HCT116 (cell line): ENCODE results near the gene PCAT7.

Experiments
- CBX3 ChIP-seq: IDR thresholded peaks from 2 replicates; pipeline ENCODE4 v1.6.1; 2012; ENCODE audit warnings: low read depth
- CTCF ChIP-seq, 3 experiments: fragments of 200-600 bp in 1 of 3; sonication (generic) in 1 of 3; IDR thresholded peaks in 2 of 3; conservative IDR thresholded peaks in 1 of 3; 2 replicates each; pipeline ENCODE4 v1.5.1; 2012 to 2017; ENCODE audit warnings: low read depth in 2 of 3, low read length in 2 of 3, antibody characterized with exemption in 1 of 3, borderline replicate concordance in 1 of 3, control low read depth in 1 of 3, mild to moderate bottlenecking in 1 of 3, mixed read lengths in 1 of 3, mixed run types in 1 of 3, moderate library complexity in 1 of 3; ENCODE audit not compliant: insufficient read depth in 1 of 3
- ELF1 ChIP-seq: IDR thresholded peaks from 2 replicates; pipeline ENCODE4 v1.6.1; 2012; ENCODE audit warnings: low read depth, borderline replicate concordance
- EZH2 ChIP-seq: fragments of 200-600 bp; sonication (generic); IDR thresholded peaks from 2 replicates; pipeline ENCODE4 v1.6.1; 2017; ENCODE audit warnings: antibody characterized with exemption, mixed run types
- EZH2phosphoT487 ChIP-seq: fragments of 200-600 bp; IDR thresholded peaks from 2 replicates; pipeline ENCODE4 v1.6.1; 2018; ENCODE audit warnings: antibody characterized with exemption, borderline replicate concordance
- POLR2A ChIP-seq: IDR thresholded peaks from 2 replicates; pipeline ENCODE4 v1.7.0; 2011; ENCODE audit warnings: borderline replicate concordance; ENCODE audit not compliant: insufficient read depth, insufficient read length; ENCODE audit errors: extremely low read depth
- POLR2AphosphoS5 ChIP-seq: IDR thresholded peaks from 2 replicates; pipeline ENCODE4 v1.6.1; 2011; ENCODE audit warnings: mild to moderate bottlenecking, low read depth, low read length, moderate library complexity
- ZBTB33 ChIP-seq: IDR thresholded peaks from 2 replicates; pipeline ENCODE4 v1.6.1; 2011; ENCODE audit warnings: mild to moderate bottlenecking, low read length, moderate library complexity; ENCODE audit not compliant: insufficient replicate concordance; ENCODE audit errors: extremely low read depth

- no peak for TF ChIP-seq CTCF (IDR thresholded peaks at IDR 0.05 in 2 of 3, conservative IDR thresholded peaks at IDR 0.05 in 1 of 3; ENCODE audit: borderline replicate concordance in 1 of 3, insufficient read depth in 1 of 3, low read depth in 2 of 3, low read length in 2 of 3)
- no peak for TF ChIP-seq POLR2A
- no peak for TF ChIP-seq EZH2
- TF ChIP-seq POLR2AphosphoS5: no peak
- no peak for TF ChIP-seq EZH2phosphoT487
- TF ChIP-seq ELF1: no peak
- no peak for TF ChIP-seq CBX3
- TF ChIP-seq ZBTB33: no peak
Measured at GRCh38 chr9:94600258-94600657, 45.4 kb downstream of the PCAT7 start.
